ENCODE measurements around the gene WNT9B. TPM values are rescaled to one million over a fixed set of nuclear protein-coding genes. Genes with fewer than 3 reads are reported as not detected.

WNT9B gene
- polyA plus RNA-seq, 2 of the 4 experiments (the other 2 are of a cell fraction) = 0.05 TPM

- ATAC-seq (no peak), DNase-seq (ENCODE audit: low read depth in 1 of 2, low spot score in 1 of 2) (no peak), FAIRE-seq (no peak)
- TF ChIP-seq ZFP36 (IDR thresholded peaks at IDR 0.05; ENCODE audit: borderline replicate concordance, partially characterized antibody) = peak; percentile 80
- TF ChIP-seq CTCF (IDR thresholded peaks at IDR 0.05) = no peak
- ChIA-PET CTCF (interaction anchor here (1.1 to 2.6 kb wide), 5 partner anchors 8 to 87 kb away, joined by 3 to 12 read pairs (median 6); no protein-coding TSS in a partner anchor), POLR2A (interaction anchor here (0.7 to 1.4 kb wide), 4 partner anchors 15 to 299 kb away, joined by 3 to 6 read pairs (median 4); no protein-coding TSS in a partner anchor)
- Histone ChIP-seq H3K4me1 (0 out of 3 replicates have a peak, but pooled peaks cover 7% of the 10 kb centered on the region), H3K27ac (0 out of 6 replicates have a peak overlapping the region, but pooled peaks of 1 of the 2 experiments have one; percentile 6), H3K9me3 (no peaks in the 10 kb centered on the region), H3K4me2 (no peak overlapping the region), H3K4me3 (no peak overlapping the region)
- WGBS (ENCODE audit: missing lambda C conversion rate) = 69% methylated on average over 6 of the region's 6 CpGs
Measured at GRCh38 chr17:46812624-46813318, 38.6 kb upstream of the WNT9B start.

GRCh38 chr17:46813920-46814319, 37.5 kb upstream of the WNT9B start:
- Histone ChIP-seq H3K9me3 (no peaks in the 10 kb centered on the region), H3K27ac (no peak overlapping the region), H3K4me1 (0 out of 3 replicates have a peak, but pooled peaks cover 7% of the 10 kb centered on the region), H3K4me2 (no peak overlapping the region), H3K4me3 (no peak overlapping the region)
- no peak for FAIRE-seq
- ChIA-PET POLR2A (no interaction called here), CTCF (interaction anchor here (0.6 to 2.6 kb wide), 8 partner anchors 9 to 558 kb away, joined by 3 to 20 read pairs (median 5); no protein-coding TSS in a partner anchor)
- TF ChIP-seq FOXS1 (CRISPR knock-in tag; IDR thresholded peaks at IDR 0.05) (no peak), EP300 (IDR thresholded peaks at IDR 0.05) (no peak), KDM1A (IDR thresholded peaks at IDR 0.05; ENCODE audit: low read depth) (no peak), RCOR1 (IDR thresholded peaks at IDR 0.05; ENCODE audit: low read depth, low read length) (no peak), CHD2 (IDR thresholded peaks at IDR 0.05; ENCODE audit: low read length, partially characterized antibody) (no peak), ZFP36 (IDR thresholded peaks at IDR 0.05; ENCODE audit: borderline replicate concordance, partially characterized antibody) (no peak), ZSCAN20 (CRISPR knock-in tag; IDR thresholded peaks at IDR 0.05) (no peak), USF2 (IDR thresholded peaks at IDR 0.05) (no peak), FOSB (CRISPR knock-in tag; IDR thresholded peaks at IDR 0.05) (no peak)
- DNase-seq (ENCODE audit: low read depth in 1 of 2, low spot score in 1 of 2) = no peak
- 88% methylated on average over 3 of the region's 3 CpGs for WGBS (ENCODE audit: missing lambda C conversion rate)
- no peak for ATAC-seq

- H3K27ac ChIP-seq = no peak overlapping the region
- ATAC-seq = no peak
- 0 out of 3 replicates have a peak, but pooled peaks cover 7% of the 10 kb centered on the region for H3K4me1 ChIP-seq
- DNase-seq (ENCODE audit: low read depth in 1 of 2, low spot score in 1 of 2) = no peak
- no peaks in the 10 kb centered on the region for H3K9me3 ChIP-seq
- POLR2A ChIA-PET = no interaction called here
- no peak for TF ChIP-seq FOXS1 (CRISPR knock-in tag; IDR thresholded peaks at IDR 0.05)
- no peak for TF ChIP-seq POLR2AphosphoS2 (conservative IDR thresholded peaks at IDR 0.05; ENCODE audit: low read length)
- no peak for TF ChIP-seq REST (IDR thresholded peaks at IDR 0.05)
- TF ChIP-seq SREBF2 (IDR thresholded peaks at IDR 0.05) = no peak
- TF ChIP-seq HMGXB4 (CRISPR knock-in tag; IDR thresholded peaks at IDR 0.05; ENCODE audit: borderline replicate concordance) = no peak
- TF ChIP-seq NFE2L2 (conservative IDR thresholded peaks at IDR 0.05; ENCODE audit: low read length) = no peak
- TF ChIP-seq MAX (IDR thresholded peaks at IDR 0.05) = no peak
- TF ChIP-seq PHF8 (IDR thresholded peaks at IDR 0.05; ENCODE audit: borderline replicate concordance, low read depth) = no peak
- TF ChIP-seq EHMT2 (IDR thresholded peaks at IDR 0.05; ENCODE audit: low read depth) = no peak
- no peak for TF ChIP-seq HOXA7 (CRISPR knock-in tag; IDR thresholded peaks at IDR 0.05)
- no peak for TF ChIP-seq CHD4 (IDR thresholded peaks at IDR 0.05; ENCODE audit: borderline replicate concordance)
- no peak for TF ChIP-seq RCOR1 (IDR thresholded peaks at IDR 0.05; ENCODE audit: low read depth, low read length)
- no peak for FAIRE-seq
- 77% methylated on average over 5 of the region's 7 CpGs for WGBS (ENCODE audit: missing lambda C conversion rate)
- CTCF ChIA-PET = interaction anchor here (0.6 to 2.6 kb wide), 9 partner anchors 8 to 559 kb away, joined by 3 to 20 read pairs (median 5); no protein-coding TSS in a partner anchor
- no peak overlapping the region for H3K4me2 ChIP-seq
- H3K4me3 ChIP-seq = no peak overlapping the region
Measured at GRCh38 chr17:46814446-46814845, 36.9 kb upstream of the WNT9B start.

Measured in A549 (cell line).